Parathyroid adenoma (tissue), 2 donors: ENCODE data around the gene TAF1B.

Experiments
- H2AFZ ChIP-seq: fragments of 300-600 bp; sonication (generic); one replicate; pipeline ENCODE4 v1.7.0; 2017; ENCODE audit warnings: antibody characterized with exemption, mild to moderate bottlenecking
- H3K27ac ChIP-seq: fragments of 300-600 bp; sonication (generic); one replicate; pipeline ENCODE4 v1.7.0; 2017
- H3K27me3 ChIP-seq: fragments of 300-600 bp; sonication (generic); one replicate; pipeline ENCODE4 v1.7.0; 2017; ENCODE audit warnings: low read length; ENCODE audit not compliant: control insufficient read depth, insufficient read depth
- H3K36me3 ChIP-seq: fragments of 300-600 bp; sonication (generic); one replicate; pipeline ENCODE4 v1.7.0; 2017; ENCODE audit warnings: low read length; ENCODE audit not compliant: control insufficient read depth, insufficient read depth
- H3K4me1 ChIP-seq: fragments of 300-600 bp; sonication (generic); one replicate; pipeline ENCODE4 v1.7.0; 2017; ENCODE audit warnings: control low read depth
- H3K4me2 ChIP-seq: fragments of 300-600 bp; sonication (generic); one replicate; pipeline ENCODE4 v1.7.0; 2017; ENCODE audit warnings: low read length
- H3K4me3 ChIP-seq: fragments of 300-600 bp; sonication (generic); one replicate; pipeline ENCODE4 v1.7.0; 2017; ENCODE audit warnings: low read depth, low read length
- H3K79me2 ChIP-seq: fragments of 300-600 bp; sonication (generic); one replicate; pipeline ENCODE4 v1.7.0; 2017; ENCODE audit warnings: control low read depth
- H3K9ac ChIP-seq: fragments of 300-600 bp; sonication (generic); one replicate; pipeline ENCODE4 v1.7.0; 2017; ENCODE audit warnings: mild to moderate bottlenecking
- H3K9me3 ChIP-seq: fragments of 300-600 bp; sonication (generic); one replicate; pipeline ENCODE4 v1.7.0; 2017; ENCODE audit warnings: low read length; ENCODE audit not compliant: control insufficient read depth
- CTCF ChIP-seq: fragments of 300-600 bp; sonication (generic); IDR thresholded peaks from one replicate; pipeline ENCODE4 v1.7.0; 2017; ENCODE audit warnings: antibody characterized with exemption, mild to moderate bottlenecking
- donor health status: primary hyperparathyroidism.

The TAF1B gene

GRCh38 chr2:9949239-9949991, 106.1 kb downstream of the TAF1B start:
- Histone ChIP-seq H3K9me3 (no peaks in the 10 kb centered on the region), H3K79me2 (no peaks in the 10 kb centered on the region), H3K9ac (no peak overlapping the region), H2AFZ (no peak overlapping the region), H3K36me3 (no peaks in the 10 kb centered on the region), H3K4me3 (no peak overlapping the region), H3K4me1 (no peaks in the 10 kb centered on the region), H3K27me3 (no peaks in the 10 kb centered on the region), H3K27ac (no peak overlapping the region), H3K4me2 (no peak overlapping the region)
- no peak for TF ChIP-seq CTCF

GRCh38 chr2:9949992-9950520, 106.8 kb downstream of the TAF1B start:
- H3K27ac ChIP-seq = no peak overlapping the region
- no peaks in the 10 kb centered on the region for H3K4me1 ChIP-seq
- H2AFZ ChIP-seq = peak overlapping the region; percentile 85
- H3K4me3 ChIP-seq = no peak overlapping the region
- no peak overlapping the region for H3K4me2 ChIP-seq
- H3K79me2 ChIP-seq = no peaks in the 10 kb centered on the region
- no peaks in the 10 kb centered on the region for H3K9me3 ChIP-seq
- H3K27me3 ChIP-seq = no peaks in the 10 kb centered on the region
- no peak overlapping the region for H3K9ac ChIP-seq
- TF ChIP-seq CTCF = no peak
- H3K36me3 ChIP-seq = no peaks in the 10 kb centered on the region

GRCh38 chr2:9950521-9951271, 107.4 kb downstream of the TAF1B start:
- Histone ChIP-seq H3K27ac (peak overlapping the region; percentile 54), H3K36me3 (no peaks in the 10 kb centered on the region), H3K4me2 (peak overlapping the region; percentile 81), H2AFZ (peak overlapping the region; percentile 85), H3K4me1 (no peaks in the 10 kb centered on the region), H3K9ac (no peak overlapping the region), H3K79me2 (peaks cover 5% of the 10 kb centered on the region), H3K27me3 (no peaks in the 10 kb centered on the region), H3K4me3 (peak overlapping the region; percentile 40), H3K9me3 (no peaks in the 10 kb centered on the region)
- TF ChIP-seq CTCF = peak; percentile 17

GRCh38 chr2:9951272-9951521, 107.9 kb downstream of the TAF1B start:
- H3K4me3 ChIP-seq = peak overlapping the region; percentile 40

More at GRCh38 chr2:9951272-9951521, 107.9 kb downstream of the TAF1B start:
- Histone ChIP-seq H3K27me3 (no peaks in the 10 kb centered on the region), H3K9me3 (no peaks in the 10 kb centered on the region), H3K27ac (peak overlapping the region; percentile 54), H3K9ac (no peak overlapping the region), H2AFZ (peak overlapping the region; percentile 85), H3K79me2 (peaks cover 5% of the 10 kb centered on the region), H3K36me3 (no peaks in the 10 kb centered on the region), H3K4me1 (no peaks in the 10 kb centered on the region), H3K4me2 (peak overlapping the region; percentile 81)
- no peak for TF ChIP-seq CTCF
